ACC112 (cell line): ENCODE measurements around the gene CHRNB4.

Experiments used
- H2AFZ ChIP-seq: fragments of 200-600 bp; sonication (generic); one replicate; pipeline ENCODE4 v1.6.0; 2017; ENCODE audit warnings: antibody characterized with exemption, low read length; ENCODE audit not compliant: unreplicated experiment
- H3K27ac ChIP-seq: fragments of 200-600 bp; sonication (generic); 2 replicates; pipeline ENCODE4 v1.5.1; 2014; ENCODE audit warnings: low read depth, mild to moderate bottlenecking, antibody characterized with exemption, low read length, moderate library complexity
- H3K27me3 ChIP-seq: fragments of 200-600 bp; sonication (generic); 2 replicates; pipeline ENCODE4 v1.6.1; 2014; ENCODE audit warnings: mild to moderate bottlenecking, antibody characterized with exemption, low read length, moderate library complexity, mixed read lengths; ENCODE audit not compliant: insufficient read depth
- H3K36me3 ChIP-seq: fragments of 200-600 bp; sonication (generic); 2 replicates; pipeline ENCODE4 v1.6.1; 2016; ENCODE audit warnings: mild to moderate bottlenecking, antibody characterized with exemption, low read length, moderate library complexity, mixed read lengths; ENCODE audit not compliant: insufficient read depth
- H3K4me1 ChIP-seq: fragments of 200-600 bp; sonication (generic); one replicate; pipeline ENCODE4 v1.6.1; 2016; ENCODE audit warnings: low read length, mixed read lengths; ENCODE audit not compliant: insufficient read depth, unreplicated experiment, control insufficient read depth
- H3K4me3 ChIP-seq: fragments of 200-600 bp; sonication (generic); 2 replicates; pipeline ENCODE4 v1.5.1; 2014; ENCODE audit warnings: mild to moderate bottlenecking, low read depth, low read length
- H3K79me2 ChIP-seq: fragments of 200-600 bp; sonication (generic); one replicate; pipeline ENCODE4 v1.6.0; 2016; ENCODE audit warnings: low read length; ENCODE audit not compliant: control insufficient read depth, unreplicated experiment, insufficient read depth

The CHRNB4 gene

DNA sequence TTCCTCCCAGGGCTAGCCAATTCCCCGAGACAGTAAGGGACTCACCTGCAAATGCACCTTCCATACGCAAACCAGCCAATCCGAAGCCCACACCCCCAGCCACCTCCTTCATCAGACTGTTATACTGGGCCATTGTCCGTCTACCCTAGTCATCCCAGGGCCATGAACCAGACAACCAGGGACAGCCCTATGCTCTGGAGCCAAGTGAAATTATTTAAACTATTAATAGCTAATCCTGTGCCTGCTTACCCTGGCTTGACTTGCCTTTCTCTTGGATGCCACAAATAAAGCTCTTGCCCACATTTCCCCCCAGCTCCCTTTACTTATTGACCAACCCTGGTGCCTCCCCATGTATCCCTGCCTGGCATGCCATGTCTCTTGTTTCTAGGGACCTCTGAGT is 4.0 kb upstream of the CHRNB4 start:
- Histone ChIP-seq H3K4me3 (no peak overlapping the region), H3K36me3 (no peaks in the 10 kb centered on the region), H3K79me2 (no peaks in the 10 kb centered on the region), H3K27ac (no peak overlapping the region), H3K27me3 (0 out of 2 replicates have a peak, but pooled peaks cover 10% of the 10 kb centered on the region), H3K4me1 (no peaks in the 10 kb centered on the region), H2AFZ (no peak overlapping the region)

DNA sequence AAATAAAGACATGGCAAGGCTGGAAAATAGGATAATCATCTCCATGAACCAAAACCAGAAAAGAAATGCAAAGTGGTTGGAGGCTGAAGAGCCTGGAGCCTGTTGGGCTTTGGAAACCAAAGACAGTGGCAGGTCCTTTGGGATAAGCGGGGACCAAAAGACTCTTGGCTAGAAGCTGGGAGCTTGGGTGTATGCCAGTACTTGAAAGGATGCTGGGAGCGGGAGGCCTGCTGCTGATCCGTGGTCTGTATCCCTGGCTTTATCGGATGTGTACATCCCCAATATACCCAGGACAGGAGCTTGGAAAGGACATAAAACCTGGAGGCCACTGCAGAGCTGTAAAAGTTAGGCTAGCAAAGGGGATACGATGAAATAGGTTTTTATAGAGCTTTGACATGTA is 1.3 kb upstream of the CHRNB4 start:
- no peak overlapping the region for H3K27ac ChIP-seq
- no peak overlapping the region for H2AFZ ChIP-seq
- no peak overlapping the region for H3K4me3 ChIP-seq
- 0 out of 2 replicates have a peak, but pooled peaks cover 12% of the 10 kb centered on the region for H3K27me3 ChIP-seq
- H3K36me3 ChIP-seq: no peaks in the 10 kb centered on the region
- no peaks in the 10 kb centered on the region for H3K4me1 ChIP-seq
- H3K79me2 ChIP-seq: no peaks in the 10 kb centered on the region

DNA sequence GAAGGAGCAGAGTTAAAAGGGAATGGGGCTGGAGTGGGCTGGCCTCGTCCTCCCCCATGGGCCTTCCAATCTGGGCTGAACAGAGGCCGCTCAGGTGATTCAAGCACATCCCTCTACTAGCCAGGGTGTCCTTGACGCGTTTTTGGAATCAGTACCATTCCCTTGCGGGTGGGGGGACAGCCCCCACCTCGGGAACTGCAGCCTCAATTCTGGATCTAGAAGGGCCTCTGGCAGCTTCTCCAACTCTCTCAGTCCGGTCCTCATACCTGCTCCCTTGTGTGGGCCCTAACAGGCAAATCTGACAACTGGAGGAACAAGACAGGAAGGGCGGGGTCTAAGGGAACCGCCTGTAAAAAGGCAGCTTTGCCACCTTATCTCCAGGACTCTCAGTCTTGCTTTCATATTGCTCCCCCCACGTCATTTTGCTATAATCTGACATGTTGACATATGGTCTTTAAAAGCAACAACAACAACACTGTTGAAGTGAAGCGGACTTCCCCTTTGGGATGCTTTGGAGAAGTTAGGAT is 802 bp upstream of the CHRNB4 start:
- Histone ChIP-seq H3K4me3 (no peak overlapping the region), H2AFZ (no peak overlapping the region), H3K79me2 (no peaks in the 10 kb centered on the region), H3K27ac (no peak overlapping the region), H3K4me1 (no peaks in the 10 kb centered on the region), H3K27me3 (0 out of 2 replicates have a peak, but pooled peaks cover 12% of the 10 kb centered on the region), H3K36me3 (no peaks in the 10 kb centered on the region)

DNA sequence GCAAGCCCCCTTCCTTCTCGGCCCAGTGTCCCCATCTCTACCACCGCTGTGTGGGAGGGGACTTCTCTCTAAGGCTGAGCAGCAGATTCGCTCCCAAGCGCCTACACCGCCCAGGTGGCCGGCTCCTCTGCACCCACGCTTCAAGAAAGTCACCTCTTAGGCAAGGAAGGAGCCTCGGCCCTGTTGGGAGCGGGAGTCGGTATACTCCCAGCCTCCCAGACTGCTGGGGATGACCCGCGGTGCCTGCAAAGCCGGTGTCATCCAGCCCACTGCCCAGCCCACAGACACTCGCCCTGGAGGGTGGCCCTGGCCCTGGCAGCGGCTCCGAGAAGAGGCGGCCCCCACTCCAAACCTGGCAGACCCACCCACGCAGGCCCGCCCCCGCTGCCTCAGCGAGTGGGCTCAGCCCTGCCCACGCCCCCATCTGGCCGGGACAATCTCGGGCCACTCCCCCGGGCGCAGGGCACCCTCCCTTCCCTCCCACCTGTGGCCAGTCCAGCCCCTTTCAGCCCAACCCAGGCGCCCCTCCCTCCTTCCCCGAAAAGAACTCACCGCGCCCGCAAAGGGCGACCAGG is 396 bp downstream of the CHRNB4 start:
- H3K4me3 ChIP-seq: peak overlapping the region; percentile 79
- H3K27ac ChIP-seq: no peak overlapping the region
- no peaks in the 10 kb centered on the region for H3K36me3 ChIP-seq
- no peak overlapping the region for H2AFZ ChIP-seq
- 0 out of 2 replicates have a peak, but pooled peaks cover 12% of the 10 kb centered on the region for H3K27me3 ChIP-seq
- no peaks in the 10 kb centered on the region for H3K79me2 ChIP-seq
- no peaks in the 10 kb centered on the region for H3K4me1 ChIP-seq

DNA sequence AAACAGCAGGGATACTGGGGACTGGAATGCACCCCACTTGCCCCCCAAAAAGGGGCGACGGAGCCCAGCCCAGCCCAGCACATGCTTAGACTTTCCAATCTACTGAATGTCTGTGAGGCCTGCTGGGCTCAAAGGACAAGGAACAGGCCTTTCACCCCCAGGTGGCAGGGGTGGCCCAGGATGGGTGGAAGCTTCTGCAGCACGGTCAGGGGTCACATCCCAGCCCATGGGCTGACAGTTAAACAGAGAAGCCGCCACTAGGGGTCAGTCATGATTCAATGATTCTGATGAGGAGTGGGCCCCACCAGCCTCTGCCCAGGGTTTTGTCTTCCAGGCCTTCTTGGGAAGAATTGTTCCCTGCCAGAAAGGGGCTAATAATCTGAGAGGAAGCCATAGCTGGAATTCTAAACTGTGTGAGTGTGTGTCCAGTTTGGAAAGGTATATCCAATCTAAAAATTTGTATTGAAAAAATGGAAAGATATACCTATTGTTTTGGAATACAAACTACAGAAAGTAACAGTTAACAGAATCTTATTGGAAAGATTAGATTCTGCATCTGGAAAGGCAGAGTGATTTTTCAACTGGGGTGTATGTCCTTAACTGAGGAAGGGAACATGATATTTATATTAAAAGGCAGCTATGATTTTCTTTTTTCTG is 2.2 kb downstream of the CHRNB4 start:
- no peak overlapping the region for H3K27ac ChIP-seq
- no peak overlapping the region for H3K4me3 ChIP-seq
- H3K4me1 ChIP-seq: no peaks in the 10 kb centered on the region
- H3K27me3 ChIP-seq: 0 out of 2 replicates have a peak, but pooled peaks cover 12% of the 10 kb centered on the region
- no peaks in the 10 kb centered on the region for H3K79me2 ChIP-seq
- no peaks in the 10 kb centered on the region for H3K36me3 ChIP-seq
- H2AFZ ChIP-seq: no peak overlapping the region

DNA sequence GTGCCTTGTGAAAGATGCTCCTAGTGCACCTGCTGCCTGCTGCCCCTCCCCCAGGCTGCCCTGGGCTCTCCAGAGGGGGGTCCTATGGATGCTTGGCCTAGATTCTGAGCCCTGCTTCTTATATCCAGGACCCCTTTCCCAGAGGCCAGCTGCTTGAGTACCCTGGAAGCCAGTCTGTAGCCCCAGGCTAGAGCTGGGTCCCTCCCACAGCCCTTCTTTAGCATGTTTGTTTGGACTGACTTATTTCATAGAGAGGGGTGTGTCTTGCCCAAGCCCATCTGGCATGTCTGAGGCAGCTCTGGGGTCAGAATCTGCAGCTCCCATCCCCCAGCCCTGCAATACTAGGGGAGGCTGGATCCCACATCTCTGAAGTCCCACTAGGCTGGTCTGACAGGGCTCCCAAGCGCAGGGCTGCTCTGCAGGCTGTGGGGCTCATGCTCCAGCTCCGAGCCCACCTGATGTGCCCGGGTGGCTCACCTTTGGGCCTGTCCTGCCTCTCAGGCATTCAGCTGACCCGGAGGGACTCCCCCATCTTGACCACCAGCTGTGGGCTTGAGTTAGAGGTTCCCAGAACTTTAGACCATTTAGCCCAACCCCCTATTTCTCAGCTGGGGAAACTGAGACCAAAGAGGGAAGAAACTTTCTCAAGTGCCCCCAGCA is 3.1 kb downstream of the CHRNB4 start:
- H2AFZ ChIP-seq: no peak overlapping the region
- H3K27me3 ChIP-seq: 0 out of 2 replicates have a peak, but pooled peaks cover 19% of the 10 kb centered on the region
- H3K27ac ChIP-seq: no peak overlapping the region
- no peaks in the 10 kb centered on the region for H3K36me3 ChIP-seq
- H3K4me1 ChIP-seq: no peaks in the 10 kb centered on the region
- no peak overlapping the region for H3K4me3 ChIP-seq
- no peaks in the 10 kb centered on the region for H3K79me2 ChIP-seq

DNA sequence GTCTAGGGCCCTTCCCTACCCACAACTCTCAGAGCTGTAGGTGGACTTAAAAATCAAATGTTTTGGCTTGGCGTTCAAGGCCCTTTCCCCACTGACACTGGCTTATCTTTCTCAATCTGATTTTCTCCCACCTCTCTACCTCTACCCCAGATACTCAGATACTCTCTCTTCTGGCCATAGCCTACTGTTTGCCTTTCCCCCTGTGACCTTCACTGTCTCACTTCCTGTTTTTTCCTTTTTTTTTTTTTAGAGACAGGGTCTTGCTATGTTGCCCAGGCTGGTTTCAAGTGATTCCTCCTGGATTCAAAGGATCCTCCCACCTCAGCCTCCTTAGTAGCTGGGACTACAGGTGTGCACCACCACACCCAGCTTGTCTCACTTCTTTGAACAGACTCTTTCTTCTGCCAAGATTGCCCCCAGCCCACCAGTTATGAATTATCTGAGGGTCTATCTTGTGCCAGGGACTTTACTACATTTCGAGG is 4.6 kb downstream of the CHRNB4 start:
- 0 out of 2 replicates have a peak, but pooled peaks cover 22% of the 10 kb centered on the region for H3K27me3 ChIP-seq
- no peak overlapping the region for H3K27ac ChIP-seq
- no peaks in the 10 kb centered on the region for H3K4me1 ChIP-seq
- no peak overlapping the region for H2AFZ ChIP-seq
- no peak overlapping the region for H3K4me3 ChIP-seq
- H3K36me3 ChIP-seq: no peaks in the 10 kb centered on the region
- H3K79me2 ChIP-seq: no peaks in the 10 kb centered on the region

DNA sequence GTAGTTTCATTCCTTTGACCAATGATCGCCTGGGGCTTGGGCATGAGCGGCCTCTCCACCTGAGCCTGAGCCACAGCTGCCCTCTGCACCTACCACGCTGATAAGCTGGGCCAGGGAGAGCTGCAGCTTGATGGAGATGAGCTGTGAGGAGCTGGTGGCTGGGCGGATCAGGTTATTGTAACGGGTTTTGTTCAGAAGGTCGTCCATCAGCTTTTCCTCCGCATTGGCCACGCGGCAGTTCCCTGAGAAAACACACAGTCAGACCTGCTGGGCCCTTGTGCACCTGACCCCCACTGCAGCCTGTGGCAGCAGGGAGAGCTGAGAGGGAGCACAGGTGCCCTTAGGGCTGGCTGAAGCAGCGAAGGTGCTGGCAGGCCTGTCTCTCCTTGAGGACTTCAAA is 5.7 kb downstream of the CHRNB4 start:
- H3K27ac ChIP-seq: no peak overlapping the region
- H3K4me1 ChIP-seq: no peaks in the 10 kb centered on the region
- no peaks in the 10 kb centered on the region for H3K36me3 ChIP-seq

DNA sequence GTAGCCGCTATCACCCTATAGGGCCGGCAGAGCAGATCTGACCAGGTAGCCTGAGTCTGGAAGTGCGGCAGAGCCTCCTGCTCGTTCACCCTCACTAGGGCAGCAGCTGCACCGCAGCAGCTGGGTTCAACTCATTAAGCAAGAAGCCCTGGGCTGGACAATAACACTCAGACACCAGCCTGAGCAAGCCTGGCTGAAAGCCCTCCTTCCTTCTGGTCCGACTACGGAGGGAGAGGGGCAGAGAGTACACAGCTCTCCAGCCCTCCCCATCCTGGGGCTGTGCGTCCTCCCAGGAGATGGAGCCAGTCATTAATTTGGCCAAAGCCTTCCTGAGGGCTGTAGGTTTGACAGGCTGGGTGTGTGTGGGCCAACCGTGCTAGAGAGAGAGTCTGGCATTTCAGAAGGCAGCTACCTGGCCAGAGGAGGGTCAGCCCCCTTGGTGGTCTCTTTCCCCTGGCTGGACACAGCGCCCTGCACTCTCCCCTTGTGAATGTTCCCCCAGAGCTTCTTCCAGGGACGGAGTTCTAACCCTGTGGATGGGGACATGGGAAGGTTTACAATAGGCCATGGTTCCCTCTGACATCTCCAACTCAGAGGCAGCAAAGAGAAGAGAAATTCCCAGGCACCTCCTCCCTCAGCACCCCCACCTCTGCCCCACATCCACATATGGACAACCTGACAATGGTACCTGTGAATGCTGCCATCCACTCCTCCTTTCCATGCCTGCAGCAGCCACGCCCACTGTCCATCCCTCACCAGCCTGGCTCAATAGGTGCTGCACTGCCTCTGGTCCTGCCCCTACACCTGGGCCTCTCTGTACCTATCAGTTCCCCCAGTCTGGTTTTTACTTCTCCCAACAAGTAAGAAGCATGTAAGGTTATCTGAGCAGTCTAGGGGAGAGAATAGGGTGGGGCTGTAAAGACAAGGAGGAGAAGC is 6.5 kb downstream of the CHRNB4 start:
- Histone ChIP-seq H3K27me3 (peaks cover 11% of the 10 kb centered on the region; the same call in 1 of the 2 replicates), H3K4me3 (no peak overlapping the region), H3K36me3 (no peaks in the 10 kb centered on the region), H3K4me1 (no peaks in the 10 kb centered on the region), H3K27ac (no peak overlapping the region), H2AFZ (no peak overlapping the region), H3K79me2 (no peaks in the 10 kb centered on the region)

More for the DNA sequence above, 5.7 kb downstream of the CHRNB4 start:
- no peak overlapping the region for H2AFZ ChIP-seq
- H3K27me3 ChIP-seq: 0 out of 2 replicates have a peak, but pooled peaks cover 15% of the 10 kb centered on the region
- H3K79me2 ChIP-seq: no peaks in the 10 kb centered on the region
- H3K4me3 ChIP-seq: no peak overlapping the region

DNA sequence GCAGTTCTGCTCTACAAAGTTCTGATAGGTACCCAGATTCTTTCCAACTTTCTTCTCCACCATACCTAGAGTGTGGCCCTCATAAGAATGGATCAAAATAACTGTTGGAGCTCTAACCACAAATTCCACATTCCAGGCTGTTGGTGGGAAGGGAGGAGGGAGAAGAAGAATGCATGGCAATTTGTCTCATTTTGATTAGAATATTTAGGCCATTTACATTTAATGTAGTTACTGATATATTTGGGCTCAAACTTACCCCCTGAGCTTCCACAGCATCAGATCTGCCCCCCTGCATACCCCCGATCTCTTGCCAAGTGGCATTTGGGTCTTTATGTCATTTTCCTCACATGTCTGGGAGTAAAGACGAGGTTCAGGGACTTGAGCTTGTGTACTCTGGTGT is 7.7 kb downstream of the CHRNB4 start:
- no peaks in the 10 kb centered on the region for H3K79me2 ChIP-seq
- H3K27ac ChIP-seq: no peak overlapping the region
- H3K4me3 ChIP-seq: no peak overlapping the region
- no peaks in the 10 kb centered on the region for H3K36me3 ChIP-seq
- no peak overlapping the region for H2AFZ ChIP-seq
- H3K4me1 ChIP-seq: no peaks in the 10 kb centered on the region
- H3K27me3 ChIP-seq: peaks cover 23% of the 10 kb centered on the region
